Measurements from ENCODE around the gene VSTM2L.

DNA sequence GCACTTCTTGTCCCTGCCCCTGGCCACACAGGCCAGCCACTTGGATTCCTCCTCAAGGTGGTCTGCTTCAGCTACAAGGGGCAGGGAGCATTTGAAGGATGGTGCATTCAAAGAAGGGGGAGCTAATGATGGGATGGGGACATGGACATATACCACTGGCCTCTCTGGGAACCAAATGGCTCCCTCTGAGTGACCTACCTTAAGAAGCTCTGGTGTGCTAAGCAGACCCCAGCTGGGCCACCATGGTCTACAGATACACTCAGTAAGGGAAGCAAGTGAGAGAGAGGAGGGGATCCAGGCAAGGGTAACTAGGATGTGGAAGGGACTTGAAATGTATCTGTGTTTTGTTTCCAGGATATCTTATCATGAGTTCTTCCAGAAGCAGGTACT is 67.9 kb downstream of the VSTM2L start:
- TF ChIP-seq POLR2A (conservative IDR thresholded peaks at IDR 0.05) (no peak), SUPT5H (IDR thresholded peaks at IDR 0.05) (no peak), ARHGAP35 (IDR thresholded peaks at IDR 0.05; ENCODE audit: partially characterized antibody) (no peak), POU5F1 (IDR thresholded peaks at IDR 0.05; ENCODE audit: borderline replicate concordance, low read depth, low read length, partially characterized antibody) (no peak), POLR2AphosphoS5 (IDR thresholded peaks at IDR 0.05; ENCODE audit: control insufficient read depth, insufficient read depth, low read depth, low read length) (no peak), KAT7 (CRISPR knock-in tag; IDR thresholded peaks at IDR 0.05; ENCODE audit: borderline replicate concordance) (no peak), ZBTB17 (CRISPR knock-in tag; IDR thresholded peaks at IDR 0.05) (no peak)
- TF ChIP-seq, protein P1, sequence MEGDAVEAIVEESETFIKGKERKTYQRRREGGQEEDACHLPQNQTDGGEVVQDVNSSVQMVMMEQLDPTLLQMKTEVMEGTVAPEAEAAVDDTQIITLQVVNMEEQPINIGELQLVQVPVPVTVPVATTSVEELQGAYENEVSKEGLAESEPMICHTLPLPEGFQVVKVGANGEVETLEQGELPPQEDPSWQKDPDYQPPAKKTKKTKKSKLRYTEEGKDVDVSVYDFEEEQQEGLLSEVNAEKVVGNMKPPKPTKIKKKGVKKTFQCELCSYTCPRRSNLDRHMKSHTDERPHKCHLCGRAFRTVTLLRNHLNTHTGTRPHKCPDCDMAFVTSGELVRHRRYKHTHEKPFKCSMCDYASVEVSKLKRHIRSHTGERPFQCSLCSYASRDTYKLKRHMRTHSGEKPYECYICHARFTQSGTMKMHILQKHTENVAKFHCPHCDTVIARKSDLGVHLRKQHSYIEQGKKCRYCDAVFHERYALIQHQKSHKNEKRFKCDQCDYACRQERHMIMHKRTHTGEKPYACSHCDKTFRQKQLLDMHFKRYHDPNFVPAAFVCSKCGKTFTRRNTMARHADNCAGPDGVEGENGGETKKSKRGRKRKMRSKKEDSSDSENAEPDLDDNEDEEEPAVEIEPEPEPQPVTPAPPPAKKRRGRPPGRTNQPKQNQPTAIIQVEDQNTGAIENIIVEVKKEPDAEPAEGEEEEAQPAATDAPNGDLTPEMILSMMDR (IDR thresholded peaks at IDR 0.05 in 2 of 3, conservative IDR thresholded peaks at IDR 0.05 in 1 of 3; ENCODE audit: insufficient read depth in 2 of 3, low read depth in 1 of 3, low read length in 3 of 3), result no peak

All from K562 (cell line).